GM21786 (cell line): Measurements from ENCODE around the gene LPCAT1.
A peak's percentile ranks its signal among the peaks of the same experiment; 100 is the strongest.

Experiments
- ATAC-seq: cut with Tn5 transposase; IDR thresholded peaks from one replicate; pipeline ENCODE4 v1.9.1; 2021; ENCODE audit not compliant: unreplicated experiment

Gene LPCAT1

DNA sequence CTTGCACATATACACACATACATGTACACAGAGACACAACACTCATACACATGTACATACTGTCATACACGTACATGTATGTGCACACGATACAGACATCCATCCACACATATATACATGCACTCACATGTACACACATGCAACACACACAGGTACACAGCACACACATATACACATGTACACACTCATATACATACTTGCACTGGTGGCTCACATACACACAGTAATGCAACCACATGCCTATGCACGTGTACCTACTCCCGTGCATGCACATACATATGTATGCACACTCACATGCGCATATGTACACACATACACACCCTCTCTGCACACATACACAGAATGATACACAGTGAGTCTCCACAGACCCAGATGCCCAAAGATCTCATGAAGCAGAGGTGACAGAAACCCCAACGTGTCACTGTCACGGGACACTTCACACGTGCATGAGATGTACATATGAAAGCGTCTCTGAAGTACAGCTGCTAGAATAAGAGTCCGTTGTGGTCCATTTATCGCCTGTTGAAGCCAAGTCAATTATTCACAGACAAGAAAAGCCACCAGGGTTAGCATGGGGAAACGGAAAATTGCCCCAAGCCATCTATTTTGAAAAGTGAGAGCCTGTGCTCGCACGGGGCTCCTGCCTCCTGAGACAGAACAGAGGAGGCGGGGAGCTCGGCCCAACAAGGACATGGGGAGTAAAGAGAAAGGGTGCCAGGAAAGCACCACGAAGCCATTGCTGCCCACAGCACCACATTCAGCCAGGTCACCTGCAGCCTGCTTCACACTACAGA, 24.9 kb downstream of the LPCAT1 start:
- peak; percentile 37 for ATAC-seq

DNA sequence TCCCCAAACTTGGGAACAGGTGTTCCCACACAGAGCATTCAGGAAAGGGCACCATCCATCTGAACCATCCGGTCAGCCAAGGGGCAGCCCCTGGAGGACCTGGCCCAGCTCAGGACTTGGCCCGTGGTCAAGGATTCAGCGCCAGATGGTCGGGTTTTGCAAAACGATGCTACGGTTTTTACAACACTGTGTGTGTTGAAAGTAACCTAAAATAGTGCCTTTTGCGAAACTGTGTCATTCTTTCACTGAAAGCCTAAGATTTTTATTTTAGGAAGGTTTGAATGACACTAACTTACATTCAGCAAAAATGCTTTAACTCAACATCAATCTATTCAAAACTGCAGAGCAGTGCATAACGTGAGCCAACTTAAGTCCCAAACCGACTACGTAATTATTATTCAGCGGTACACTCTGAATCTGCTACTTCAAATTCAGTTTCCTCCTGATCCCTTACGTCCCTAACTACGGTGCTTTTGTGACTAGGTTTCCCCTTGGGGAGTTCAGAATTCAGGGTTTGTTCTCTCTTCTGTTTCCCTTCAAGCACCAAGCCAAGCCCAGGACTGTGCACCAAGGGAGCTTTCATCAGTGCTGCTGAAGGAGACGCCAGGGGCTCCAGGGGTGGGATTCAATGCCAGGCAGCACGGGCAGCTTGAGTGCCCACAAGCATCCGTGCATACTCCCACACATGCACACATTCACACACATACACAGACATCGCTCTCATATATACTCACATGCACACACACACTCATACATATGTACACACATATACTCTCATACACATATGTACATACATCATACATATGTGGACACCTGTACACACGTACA, 25.8 kb downstream of the LPCAT1 start:
- ATAC-seq, result peak; percentile 23

DNA sequence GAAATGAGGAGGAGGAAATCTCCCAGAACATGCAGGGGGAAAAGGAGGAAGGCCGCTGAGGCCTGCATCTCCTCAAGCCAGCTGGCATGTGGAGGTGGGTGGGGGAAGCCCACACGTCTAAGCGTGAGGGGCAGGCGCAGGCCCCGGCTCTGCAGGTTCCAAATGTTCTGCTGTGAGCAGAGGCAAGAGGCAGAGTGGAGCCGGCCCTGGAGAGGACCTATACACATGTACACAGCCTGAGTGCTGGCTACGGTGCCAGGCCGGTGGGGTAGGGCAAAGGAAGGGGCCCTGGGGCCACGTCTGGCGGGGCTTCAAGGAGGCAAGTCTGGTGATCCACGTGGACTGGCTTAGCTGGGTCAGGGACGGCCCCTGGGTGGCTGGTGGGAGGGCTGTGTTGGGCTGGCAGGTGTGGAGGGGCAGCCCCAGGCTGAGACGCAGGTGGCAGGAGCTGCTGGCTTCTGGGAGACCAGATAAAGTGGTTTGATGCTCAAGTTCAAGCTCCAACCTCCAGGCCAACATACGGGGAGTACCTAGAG, 26.4 kb downstream of the LPCAT1 start:
- peak; percentile 31 for ATAC-seq

DNA sequence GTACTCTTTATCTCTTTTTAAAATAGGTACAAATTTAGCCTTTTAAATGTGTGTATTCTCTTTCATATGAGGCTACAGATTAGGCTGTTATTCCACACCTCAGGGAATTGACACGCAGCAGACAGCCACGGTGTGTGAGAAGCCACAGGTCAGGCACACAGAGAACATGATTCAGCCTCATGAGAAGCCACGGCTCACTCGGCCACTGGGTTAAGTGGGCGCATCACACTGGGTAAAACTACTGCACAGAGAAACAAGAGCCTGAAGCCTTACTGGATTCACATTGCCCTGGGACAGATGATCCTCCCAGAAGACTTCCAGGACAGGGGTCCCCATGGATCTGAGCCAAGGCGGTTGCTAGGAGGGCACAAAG, 28.2 kb downstream of the LPCAT1 start:
- ATAC-seq, result no peak

DNA sequence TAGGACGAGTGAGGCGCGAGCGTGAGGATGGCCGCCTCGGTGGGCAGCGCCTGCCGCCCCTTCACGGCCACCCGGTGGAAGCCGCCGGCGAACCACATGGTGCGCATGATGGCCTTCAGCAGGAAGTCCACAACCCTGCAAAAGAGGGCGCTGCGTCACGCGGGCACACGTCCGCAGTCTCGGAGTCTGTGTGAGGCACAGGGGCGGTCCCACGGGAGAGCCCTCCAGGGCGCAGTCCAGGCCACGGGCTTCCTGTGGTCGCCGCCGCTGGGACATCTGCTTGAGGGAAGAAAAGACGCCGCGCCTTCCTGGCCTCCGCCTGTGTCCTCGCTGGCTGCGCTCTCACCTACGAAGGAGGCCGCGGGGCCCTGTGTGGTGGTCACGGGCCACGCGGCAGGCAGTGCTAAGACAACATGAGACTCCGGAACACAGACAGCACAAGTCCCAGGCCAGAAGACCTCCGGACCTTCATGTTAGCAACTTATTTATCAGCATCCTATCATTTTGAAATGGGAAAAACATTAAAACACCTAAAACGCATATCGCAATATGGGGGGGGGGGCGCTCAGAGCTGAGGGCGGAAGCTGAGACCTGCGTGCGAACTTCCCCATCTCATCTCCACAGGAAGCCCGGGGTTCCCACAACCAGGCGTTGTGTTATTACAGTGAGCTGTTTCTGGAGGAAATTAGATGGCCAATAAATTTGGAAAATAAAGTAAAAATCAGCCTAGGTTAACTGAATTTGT, 28.8 kb downstream of the LPCAT1 start:
- ATAC-seq, result peak; percentile 32

DNA sequence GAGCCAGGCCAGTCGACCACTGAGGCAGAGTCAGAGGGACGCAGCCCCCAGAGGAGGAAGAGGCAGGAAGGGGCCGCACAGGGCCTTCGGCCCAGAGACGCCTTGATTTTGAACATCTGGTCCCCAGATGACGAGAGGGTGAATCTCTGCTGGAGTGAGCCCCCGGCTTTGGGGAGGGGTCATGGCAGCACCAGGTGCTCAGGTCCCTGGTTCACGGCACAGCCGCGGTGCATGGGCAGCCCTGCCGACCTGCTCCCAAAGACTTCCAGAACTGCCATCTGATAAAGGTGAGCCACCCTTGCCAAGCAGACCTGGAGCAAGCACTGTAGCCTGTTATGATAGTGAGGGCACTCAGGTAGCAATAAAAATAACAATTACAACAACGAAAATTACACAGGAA, 29.8 kb downstream of the LPCAT1 start:
- no peak for ATAC-seq

DNA sequence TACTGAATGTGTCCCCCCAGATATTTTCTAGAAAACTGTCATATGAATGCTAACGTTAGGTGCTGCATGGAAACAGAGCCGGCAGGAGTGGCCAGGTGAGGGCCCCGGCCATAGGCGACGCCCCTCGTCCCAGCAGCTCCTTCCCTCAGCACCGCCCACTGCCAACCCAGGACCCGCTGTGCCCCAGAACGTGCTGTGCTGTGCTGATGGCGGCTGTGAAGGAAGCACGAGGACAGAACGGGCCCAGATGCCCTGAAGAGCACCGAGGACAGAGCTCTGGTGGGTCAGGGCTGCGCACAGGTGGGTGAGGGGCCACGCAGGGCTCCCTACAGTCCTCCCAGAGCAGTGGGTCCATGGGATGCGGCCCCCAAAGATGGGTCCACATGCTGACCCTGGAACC, 30.3 kb downstream of the LPCAT1 start:
- no peak for ATAC-seq

DNA sequence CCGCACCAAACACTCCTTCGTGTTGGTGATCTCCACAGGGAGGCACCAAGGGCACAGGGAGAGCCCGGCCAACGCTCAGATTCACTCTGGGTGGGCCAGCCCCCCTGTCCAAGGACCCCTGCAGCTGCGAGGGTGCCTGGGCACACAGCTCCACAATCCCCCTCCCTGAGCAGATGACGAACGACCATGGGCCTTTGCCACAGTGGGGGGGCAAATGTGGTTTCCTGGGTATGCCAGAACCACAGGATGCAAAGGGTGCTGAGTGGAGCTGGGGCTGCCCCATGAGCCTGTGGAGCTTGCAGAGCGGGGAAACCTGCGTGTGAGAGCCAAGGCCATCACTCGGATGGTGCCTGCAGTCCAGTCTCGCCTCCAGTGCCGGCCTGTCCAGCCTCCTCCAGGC, 31.0 kb downstream of the LPCAT1 start:
- no peak for ATAC-seq

DNA sequence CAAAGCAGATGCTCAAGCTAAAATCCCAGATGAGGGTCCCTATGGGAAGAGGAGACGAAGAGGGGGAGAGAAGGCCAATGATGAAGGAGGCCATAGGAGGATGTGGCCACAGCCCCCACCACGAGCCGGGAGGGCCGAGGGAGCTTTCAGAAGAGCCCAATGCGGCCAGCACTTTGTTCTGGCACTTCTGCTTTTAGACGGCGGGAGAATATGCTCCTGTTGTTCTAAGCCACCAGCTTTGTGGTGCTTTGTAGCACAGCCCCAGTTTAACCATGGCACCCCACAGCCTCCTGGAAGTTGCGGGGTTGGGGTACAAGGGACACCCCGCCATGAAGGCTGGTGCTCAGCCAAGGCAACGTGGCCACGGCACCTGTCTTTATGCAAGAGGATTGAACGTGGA, 33.4 kb downstream of the LPCAT1 start:
- no peak for ATAC-seq

DNA sequence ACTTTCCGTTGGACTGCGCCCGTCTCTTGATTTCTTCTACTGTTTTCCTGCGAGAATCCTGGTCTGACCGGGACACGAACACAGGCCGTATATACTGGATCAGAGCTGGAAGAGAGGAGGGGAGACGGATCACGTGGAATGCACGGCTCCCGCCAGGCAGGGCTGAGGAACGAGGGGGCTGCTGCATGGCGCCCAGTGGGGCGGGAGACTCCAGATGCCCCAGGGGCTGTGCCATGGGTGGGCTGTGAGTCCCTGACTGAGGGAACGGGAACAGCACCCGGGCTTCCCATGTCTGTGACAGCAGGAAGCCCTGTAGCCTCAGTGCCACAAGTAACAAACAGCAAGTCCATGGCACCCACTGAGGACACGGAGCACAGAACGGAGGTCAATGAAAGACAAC, 34.0 kb downstream of the LPCAT1 start:
- ATAC-seq, result no peak

DNA sequence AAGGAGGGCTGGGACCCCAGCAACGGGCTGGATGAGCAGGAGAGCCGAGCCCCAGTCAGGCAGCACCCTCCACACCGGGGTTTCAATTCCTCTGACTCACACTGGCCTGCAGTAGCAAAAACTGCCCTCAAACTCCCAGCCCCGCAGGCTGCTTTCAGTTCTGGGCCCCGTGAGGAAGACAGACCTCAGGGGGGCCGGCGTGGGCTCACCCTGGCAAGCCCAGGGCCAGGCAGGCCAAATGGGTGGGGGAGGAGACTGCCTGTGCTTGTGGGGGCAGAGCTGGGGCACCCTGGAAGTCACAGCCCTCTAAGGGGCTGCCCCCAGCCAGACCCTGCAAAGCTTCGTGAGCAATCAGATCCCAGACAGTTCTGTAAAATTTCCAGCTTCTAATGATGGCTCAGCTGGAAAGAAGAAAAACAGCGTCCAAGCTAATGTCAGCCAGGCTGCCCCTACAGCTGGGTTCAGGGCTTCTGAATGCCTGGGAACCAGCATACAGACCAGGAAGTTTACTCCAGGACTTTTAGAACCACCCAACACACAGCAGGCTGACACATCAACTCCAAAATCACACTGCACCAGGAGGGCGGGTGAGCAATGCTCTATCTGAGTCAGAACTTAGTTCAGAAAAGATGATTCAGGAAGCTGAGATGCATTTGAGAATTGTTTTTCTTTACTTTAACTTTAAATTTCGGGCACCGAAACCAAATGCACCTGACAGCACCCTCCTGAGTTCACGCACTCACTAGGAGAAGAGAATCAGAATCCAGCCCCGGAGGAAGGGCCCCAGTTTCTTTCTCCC, 34.7 kb downstream of the LPCAT1 start:
- peak; percentile 45 for ATAC-seq

DNA sequence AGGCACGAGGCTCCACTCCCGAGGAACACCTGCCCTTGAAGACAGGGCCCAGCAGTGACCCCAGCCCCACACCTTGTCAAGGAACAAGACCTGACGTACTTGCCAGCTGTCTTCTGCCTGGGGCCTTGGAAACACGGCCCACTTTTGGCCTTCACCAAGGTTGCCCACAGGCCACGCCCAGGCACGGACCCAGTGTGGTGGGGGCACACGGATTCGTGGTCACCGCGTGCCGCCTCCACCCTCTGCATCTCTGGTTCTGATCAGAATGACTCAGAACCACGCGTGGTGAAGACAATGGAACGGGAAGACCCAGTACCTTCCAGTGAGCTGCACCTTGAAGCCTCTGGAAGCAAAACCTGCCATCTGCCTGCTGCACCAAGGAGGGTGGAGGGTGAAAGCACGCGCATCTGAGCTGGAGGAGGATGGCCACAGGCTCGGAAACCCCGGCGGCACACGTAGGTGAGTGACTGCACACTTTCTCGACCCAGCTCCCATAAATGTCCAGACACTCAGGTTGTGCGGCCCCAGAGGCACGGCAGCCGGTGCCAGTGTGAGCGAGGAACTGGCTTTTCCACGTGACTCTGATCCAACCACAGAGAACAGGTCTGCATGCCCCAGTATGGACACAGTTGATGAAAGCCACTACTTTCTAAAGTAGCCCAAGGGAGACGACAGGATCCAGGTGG, 36.5 kb downstream of the LPCAT1 start:
- ATAC-seq, result no peak

DNA sequence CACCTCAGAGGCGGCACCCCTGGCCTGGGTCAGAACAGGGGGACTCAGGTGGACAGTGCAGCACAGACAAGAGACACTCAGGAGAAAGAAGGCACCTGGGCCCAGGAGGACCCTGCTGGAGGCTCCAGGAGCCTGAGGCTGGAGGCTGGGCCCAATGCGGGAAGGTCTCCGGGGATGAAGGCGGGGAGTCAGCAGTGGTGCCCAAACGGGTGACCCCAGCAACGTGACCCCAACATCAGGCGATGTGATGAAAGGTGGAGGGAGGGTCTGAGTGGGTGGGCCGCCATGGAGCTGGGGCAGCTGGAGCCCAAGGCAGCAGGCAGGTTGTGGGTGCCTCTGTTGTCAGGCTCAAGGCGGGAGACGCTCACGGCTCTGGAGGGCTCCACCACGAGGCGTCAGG, 37.5 kb downstream of the LPCAT1 start:
- no peak for ATAC-seq

DNA sequence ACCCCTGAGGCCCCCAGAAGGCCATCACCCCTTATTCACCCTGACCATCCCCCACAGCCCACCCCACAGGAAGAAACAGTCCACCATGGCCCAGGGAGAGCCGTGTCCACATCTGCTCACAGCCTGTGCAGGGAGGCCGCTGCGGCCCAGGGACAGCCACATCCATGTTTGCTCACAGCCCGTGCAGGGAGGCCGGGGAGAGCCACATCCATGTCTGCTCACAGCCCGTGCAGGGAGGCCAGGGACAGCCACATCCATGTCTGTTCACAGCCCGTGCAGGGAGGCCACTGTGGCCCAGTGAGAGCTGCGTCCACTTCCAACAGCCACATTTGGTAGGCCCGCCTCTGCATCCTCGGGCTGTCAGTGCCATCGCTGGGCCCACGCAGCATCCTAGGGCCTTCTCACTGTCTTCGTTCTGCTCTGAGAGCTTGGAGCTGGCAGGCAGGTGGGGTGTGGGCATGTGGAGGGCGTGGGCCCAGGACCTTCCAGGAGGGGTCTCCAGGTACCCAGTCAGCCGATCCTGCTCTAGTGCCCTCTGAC, 38.1 kb downstream of the LPCAT1 start:
- no peak for ATAC-seq

DNA sequence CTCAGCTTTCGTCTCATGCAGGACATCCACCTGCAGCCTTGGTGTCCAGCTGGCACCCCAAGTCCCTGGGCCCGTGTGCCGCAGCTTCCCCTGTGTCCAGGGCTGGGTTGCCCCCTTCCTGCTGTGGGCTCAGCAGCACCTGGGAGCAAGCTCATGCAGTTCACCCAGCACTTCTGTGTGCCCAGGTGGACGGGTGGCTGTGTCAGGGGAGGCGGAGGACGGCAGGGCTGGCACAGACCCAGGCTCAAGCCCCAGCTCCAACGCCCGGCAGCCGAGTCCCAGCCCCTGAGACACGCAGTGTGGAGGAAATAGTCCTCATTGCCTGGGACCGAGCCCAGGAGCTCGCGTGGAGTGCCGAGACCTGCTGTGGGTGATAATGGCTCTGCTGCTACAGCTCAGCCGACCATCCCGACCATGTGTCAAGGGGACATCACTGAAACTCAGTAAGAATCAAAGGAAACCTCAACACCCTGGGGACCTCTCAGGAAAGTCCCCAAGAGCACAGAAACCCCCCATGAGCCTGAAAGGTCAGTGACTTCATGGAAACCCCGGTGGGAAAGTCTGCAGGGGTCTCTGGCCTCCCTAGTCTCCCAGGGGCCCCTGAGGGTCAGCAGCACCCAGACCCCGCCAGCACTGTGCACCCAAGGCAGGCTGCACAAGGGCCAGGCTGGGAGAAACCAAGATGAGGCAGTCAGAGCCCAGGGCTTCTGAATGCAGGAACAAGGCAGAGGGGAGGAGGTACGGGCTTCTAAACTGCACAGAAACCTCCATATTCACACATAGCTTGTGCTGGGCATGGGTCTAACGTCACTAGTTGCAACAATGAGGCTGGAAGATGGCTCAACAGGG, 38.8 kb downstream of the LPCAT1 start:
- ATAC-seq, result peak; percentile 50

DNA sequence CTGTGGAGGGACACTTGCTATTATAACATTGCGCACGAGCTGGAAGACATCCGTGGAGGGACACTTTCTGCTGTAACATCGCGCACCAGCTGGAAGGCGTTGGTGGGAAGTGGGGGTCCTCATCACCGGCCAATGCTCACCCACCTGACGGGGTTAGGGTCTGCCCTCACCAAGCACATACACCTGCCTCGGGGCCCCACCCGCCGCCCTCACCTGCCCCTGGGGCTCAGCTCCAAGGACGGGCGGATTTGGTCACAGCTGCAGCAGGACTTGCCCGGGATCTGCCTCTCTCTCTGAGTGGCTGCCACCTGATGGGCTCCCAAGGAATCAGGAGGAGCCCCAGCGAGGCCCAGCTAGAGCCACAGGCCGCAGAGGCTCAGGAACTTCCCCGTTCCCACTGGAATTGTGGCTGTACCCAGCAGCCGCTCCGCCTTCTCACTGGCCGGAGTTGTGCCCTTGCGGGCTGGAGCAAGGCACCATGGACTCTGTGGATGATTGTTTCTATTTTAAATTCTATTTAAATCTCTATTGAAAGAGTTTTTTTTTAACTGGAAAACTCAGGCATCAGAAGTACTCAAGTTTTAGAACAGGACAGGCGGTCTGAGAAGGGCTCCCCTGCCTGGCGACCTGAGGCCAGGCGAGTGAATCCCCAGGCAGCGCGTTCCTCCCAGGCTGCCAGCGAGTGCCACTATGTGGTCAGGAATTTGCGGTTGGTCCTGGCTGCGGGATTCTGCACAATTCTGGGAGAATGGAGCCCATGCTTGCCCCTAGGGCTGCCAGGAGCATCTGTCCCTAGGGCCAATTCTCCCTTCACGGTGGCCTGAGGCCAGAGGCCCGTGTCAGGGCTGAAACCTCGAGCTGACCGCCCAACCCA, 39.7 kb downstream of the LPCAT1 start:
- ATAC-seq, result no peak

DNA sequence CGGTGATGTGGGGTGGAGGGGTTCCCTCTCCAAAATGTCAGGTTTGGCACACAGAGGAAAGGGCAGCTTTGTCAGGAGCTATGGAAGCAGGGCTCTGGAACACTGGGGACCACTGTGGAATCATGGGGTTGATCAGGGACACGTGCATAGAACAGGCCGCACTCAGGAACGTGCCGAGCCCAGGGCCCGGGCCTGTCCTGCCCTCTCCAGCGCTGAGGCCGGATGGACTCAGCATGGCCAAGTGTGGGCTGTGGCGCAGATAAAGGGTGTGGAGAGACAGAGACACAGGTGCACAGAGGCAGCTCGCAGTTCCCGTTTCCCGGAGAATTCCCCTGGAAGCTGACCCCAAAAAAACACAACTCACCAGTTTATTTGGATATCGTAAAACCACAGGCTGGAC, 40.7 kb downstream of the LPCAT1 start:
- ATAC-seq, result no peak

DNA sequence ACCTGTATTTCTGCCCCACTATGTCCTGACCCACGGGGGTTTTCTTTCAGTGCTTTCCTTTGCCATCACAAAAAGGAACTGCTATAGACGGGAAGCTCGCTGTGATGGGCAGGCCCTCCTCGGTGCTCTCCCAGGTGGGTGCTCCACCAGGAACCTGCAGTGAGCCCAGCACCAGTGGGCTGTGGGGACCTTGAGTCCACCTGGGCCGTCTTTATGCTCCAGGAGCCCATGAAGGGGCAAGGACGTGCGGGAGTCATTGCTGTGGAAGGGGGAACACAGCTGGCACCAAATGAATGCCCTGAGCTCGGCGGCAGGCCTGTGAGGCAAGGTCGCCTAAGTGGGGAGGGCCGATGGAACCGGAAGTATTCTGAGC, 41.8 kb downstream of the LPCAT1 start:
- ATAC-seq, result no peak
